Measurements from ENCODE around the gene ASTL. TPM values are rescaled to one million over a fixed set of nuclear protein-coding genes. Genes with fewer than 3 reads are reported as not detected.

ASTL gene
- total RNA-seq, 1 donor from 2014 or later, result not detected

GRCh38 chr2:96128456-96128855 lies 9.8 kb downstream of the ASTL start:
- H3K36me3 Mint-ChIP-seq (ENCODE audit: low read depth, unreplicated experiment), result peaks cover 6% of the 10 kb centered on the region
- no peaks in the 10 kb centered on the region for H3K4me1 Mint-ChIP-seq (ENCODE audit: unreplicated experiment)
- H3K27ac Mint-ChIP-seq (ENCODE audit: unreplicated experiment), result no peak overlapping the region
- DNase-seq (ENCODE audit: low spot score), result no peak
- H3K9me3 Mint-ChIP-seq (ENCODE audit: unreplicated experiment), result no peaks in the 10 kb centered on the region
- no peak overlapping the region for H3K4me3 Mint-ChIP-seq (ENCODE audit: unreplicated experiment)
- peaks cover 9% of the 10 kb centered on the region for H3K27me3 Mint-ChIP-seq (ENCODE audit: unreplicated experiment)
- TF ChIP-seq CTCF (IDR thresholded peaks at IDR 0.05; ENCODE audit: unreplicated experiment), result no peak

GRCh38 chr2:96124406-96125265 lies 13.7 kb downstream of the ASTL start:
- Mint-ChIP-seq H3K4me1 (ENCODE audit: unreplicated experiment) (peaks cover 10% of the 10 kb centered on the region), H3K27me3 (ENCODE audit: unreplicated experiment) (peaks cover 18% of the 10 kb centered on the region), H3K4me3 (ENCODE audit: unreplicated experiment) (no peak overlapping the region), H3K9me3 (ENCODE audit: unreplicated experiment) (no peaks in the 10 kb centered on the region), H3K27ac (ENCODE audit: unreplicated experiment) (no peak overlapping the region), H3K36me3 (ENCODE audit: low read depth, unreplicated experiment) (peaks cover 6% of the 10 kb centered on the region)
- no peak for DNase-seq (ENCODE audit: low spot score)
- TF ChIP-seq CTCF (IDR thresholded peaks at IDR 0.05; ENCODE audit: unreplicated experiment), result no peak

GRCh38 chr2:96123936-96124335 lies 14.4 kb downstream of the ASTL start:
- peaks cover 6% of the 10 kb centered on the region for H3K36me3 Mint-ChIP-seq (ENCODE audit: low read depth, unreplicated experiment)
- H3K27me3 Mint-ChIP-seq (ENCODE audit: unreplicated experiment), result peaks cover 21% of the 10 kb centered on the region

GRCh38 chr2:96123290-96123689 lies 15.0 kb downstream of the ASTL start:
- Mint-ChIP-seq H3K36me3 (ENCODE audit: low read depth, unreplicated experiment) (peaks cover 6% of the 10 kb centered on the region), H3K9me3 (ENCODE audit: unreplicated experiment) (no peaks in the 10 kb centered on the region), H3K27ac (ENCODE audit: unreplicated experiment) (no peak overlapping the region), H3K27me3 (ENCODE audit: unreplicated experiment) (peaks cover 24% of the 10 kb centered on the region), H3K4me3 (ENCODE audit: unreplicated experiment) (no peak overlapping the region), H3K4me1 (ENCODE audit: unreplicated experiment) (peaks cover 16% of the 10 kb centered on the region)
- TF ChIP-seq CTCF (IDR thresholded peaks at IDR 0.05; ENCODE audit: unreplicated experiment), result no peak
- no peak for DNase-seq (ENCODE audit: low spot score)

More at GRCh38 chr2:96123936-96124335, 14.4 kb downstream of the ASTL start:
- Mint-ChIP-seq H3K9me3 (ENCODE audit: unreplicated experiment) (no peaks in the 10 kb centered on the region), H3K4me3 (ENCODE audit: unreplicated experiment) (no peak overlapping the region), H3K4me1 (ENCODE audit: unreplicated experiment) (peaks cover 14% of the 10 kb centered on the region), H3K27ac (ENCODE audit: unreplicated experiment) (no peak overlapping the region)
- TF ChIP-seq CTCF (IDR thresholded peaks at IDR 0.05; ENCODE audit: unreplicated experiment), result no peak
- DNase-seq (ENCODE audit: low spot score), result no peak

GRCh38 chr2:96122391-96122790 lies 15.9 kb downstream of the ASTL start:
- no peak overlapping the region for H3K4me3 Mint-ChIP-seq (ENCODE audit: unreplicated experiment)
- no peak overlapping the region for H3K27ac Mint-ChIP-seq (ENCODE audit: unreplicated experiment)
- H3K36me3 Mint-ChIP-seq (ENCODE audit: low read depth, unreplicated experiment), result peaks cover 6% of the 10 kb centered on the region
- peaks cover 16% of the 10 kb centered on the region for H3K4me1 Mint-ChIP-seq (ENCODE audit: unreplicated experiment)
- no peaks in the 10 kb centered on the region for H3K9me3 Mint-ChIP-seq (ENCODE audit: unreplicated experiment)
- no peak for DNase-seq (ENCODE audit: low spot score)
- H3K27me3 Mint-ChIP-seq (ENCODE audit: unreplicated experiment), result peaks cover 27% of the 10 kb centered on the region
- no peak for TF ChIP-seq CTCF (IDR thresholded peaks at IDR 0.05; ENCODE audit: unreplicated experiment)
